GM12892 (cell line): ENCODE data around the gene ADARB2.
"Not testable (repeated sequence)": the region's sequence is repeated elsewhere in the genome, so short reads cannot be mapped to it uniquely, and the experiment has no call there.

Experiments used
- DNase-seq: peaks from one replicate; pipeline ENCODE4 v3.0.0; 2011; ENCODE audit not compliant: insufficient read length
- FAIRE-seq: peaks from 2 replicates; lab custom pipeline; 2011; peaks lifted over from hg19 to GRCh38; lab: Jason Lieb, UNC
- POLR2A ChIP-seq: IDR thresholded peaks from 2 replicates; pipeline ENCODE4 v1.6.1; 2011; ENCODE audit warnings: low read depth, low read length, control low read depth
- POLR2AphosphoS5 ChIP-seq: IDR thresholded peaks from 2 replicates; pipeline ENCODE4 v1.6.1; 2011; ENCODE audit warnings: low read depth, low read length, control low read depth
- TAF1 ChIP-seq: IDR thresholded peaks from 2 replicates; pipeline ENCODE4 v1.6.1; 2011; ENCODE audit warnings: low read depth, mild to moderate bottlenecking, control low read depth, low read length, borderline replicate concordance

Gene ADARB2

DNA sequence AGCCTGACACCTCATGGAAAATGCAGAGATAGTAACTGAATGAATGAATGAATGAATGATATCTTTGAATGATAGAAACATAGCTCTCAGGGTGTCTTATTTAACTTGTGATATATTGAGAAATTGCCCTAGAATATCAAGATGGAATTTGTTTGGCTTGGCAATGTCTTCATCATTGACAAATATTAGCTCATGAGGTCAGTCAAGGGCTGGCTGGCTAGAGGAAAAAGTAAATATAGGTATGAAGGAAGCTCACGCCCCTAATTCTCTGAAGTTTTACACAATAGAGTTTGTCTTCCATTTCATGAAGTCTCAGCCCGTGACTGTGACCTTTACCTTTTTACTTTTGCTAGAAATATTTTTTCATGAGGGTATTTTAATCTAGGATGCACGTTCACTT, 305.2 kb downstream of the ADARB2 start:
- no peak for TF ChIP-seq TAF1
- no peak for TF ChIP-seq POLR2A
- no peak for TF ChIP-seq POLR2AphosphoS5
- no peak for FAIRE-seq
- DNase-seq = no peak

DNA sequence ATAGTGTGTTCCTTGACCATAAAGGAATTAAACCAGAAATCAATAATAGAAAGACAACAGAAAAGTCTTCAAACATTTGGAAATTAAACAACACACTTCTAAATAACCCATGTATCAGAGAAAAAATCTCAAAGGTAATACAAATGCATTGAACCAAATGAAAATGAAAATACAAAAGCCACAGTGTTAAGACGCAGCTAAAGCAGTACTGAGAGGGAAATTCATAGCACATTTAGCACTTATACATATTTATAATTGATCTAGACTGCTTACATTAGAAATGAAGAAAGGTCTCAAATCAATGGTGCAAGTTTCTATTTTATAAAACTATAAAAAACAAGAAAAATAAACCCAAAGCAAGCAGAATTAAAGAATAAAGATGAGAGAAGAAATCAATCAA, 306.1 kb downstream of the ADARB2 start:
- TF ChIP-seq POLR2AphosphoS5 (no peak), POLR2A (no peak), TAF1 (no peak)
- FAIRE-seq = no peak
- no peak for DNase-seq

- FAIRE-seq = not testable (repeated sequence)
Measured at GRCh38 chr10:1427521-1428186, 309.7 kb downstream of the ADARB2 start.

GRCh38 chr10:1426786-1427185, 310.5 kb downstream of the ADARB2 start:
- FAIRE-seq = no peak
- TF ChIP-seq POLR2AphosphoS5 = no peak
- TF ChIP-seq POLR2A = no peak
- no peak for TF ChIP-seq TAF1
- DNase-seq = no peak

More at GRCh38 chr10:1427521-1428186, 309.7 kb downstream of the ADARB2 start:
- not testable (repeated sequence) for DNase-seq

GRCh38 chr10:1425879-1426278, 311.4 kb downstream of the ADARB2 start:
- no peak for TF ChIP-seq TAF1
- no peak for TF ChIP-seq POLR2A
- DNase-seq (no peak), FAIRE-seq (peak; percentile 88)

- FAIRE-seq = no peak
- TF ChIP-seq POLR2A (no peak), TAF1 (no peak), POLR2AphosphoS5 (no peak)
- no peak for DNase-seq
Measured at GRCh38 chr10:1424648-1425047, 312.7 kb downstream of the ADARB2 start.

GRCh38 chr10:1423676-1424253, 313.6 kb downstream of the ADARB2 start:
- no peak for FAIRE-seq
- no peak for TF ChIP-seq TAF1
- no peak for TF ChIP-seq POLR2AphosphoS5
- no peak for TF ChIP-seq POLR2A

DNA sequence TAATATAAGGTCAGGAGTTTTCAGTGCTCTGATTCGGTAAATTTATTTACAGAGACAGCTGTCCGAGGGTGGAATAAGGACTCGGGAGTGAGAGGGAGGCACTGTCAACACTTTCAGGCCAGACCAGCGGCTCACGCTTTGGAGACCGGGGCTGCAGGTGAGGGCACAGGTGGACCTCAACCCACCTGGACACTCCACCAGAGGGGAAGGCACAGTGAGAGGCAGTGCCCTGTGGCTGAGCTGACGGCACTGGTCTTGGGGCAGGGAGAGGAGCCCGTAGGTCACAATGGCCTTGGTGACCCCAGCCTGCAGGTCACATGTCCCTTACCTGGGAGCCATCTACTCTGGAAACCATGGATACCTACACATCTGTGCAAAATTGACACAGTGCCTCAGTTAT, 315.1 kb downstream of the ADARB2 start:
- FAIRE-seq = no peak
- TF ChIP-seq POLR2A (no peak), TAF1 (no peak), POLR2AphosphoS5 (no peak)

More at GRCh38 chr10:1423676-1424253, 313.6 kb downstream of the ADARB2 start:
- no peak for DNase-seq

GRCh38 chr10:1420661-1421362, 316.5 kb downstream of the ADARB2 start:
- TF ChIP-seq POLR2A (no peak), TAF1 (no peak)
- FAIRE-seq (peak; percentile 54), DNase-seq (peak; percentile 64)

More for the DNA sequence above, 315.1 kb downstream of the ADARB2 start:
- DNase-seq = no peak

GRCh38 chr10:1419796-1420610, 317.3 kb downstream of the ADARB2 start:
- FAIRE-seq = no peak
- TF ChIP-seq POLR2A = no peak
- no peak for TF ChIP-seq POLR2AphosphoS5
- TF ChIP-seq TAF1 = no peak

GRCh38 chr10:1418031-1418550, 319.2 kb downstream of the ADARB2 start:
- FAIRE-seq (no peak), DNase-seq (no peak)
- TF ChIP-seq POLR2AphosphoS5 (no peak), POLR2A (no peak), TAF1 (no peak)

More at GRCh38 chr10:1419796-1420610, 317.3 kb downstream of the ADARB2 start:
- DNase-seq = no peak
